ENCODE measurements around the gene CYSRT1.

CYSRT1 gene

GRCh38 chr9:137273611-137274320 is 48.8 kb downstream of the CYSRT1 start:
- DNase-seq (ENCODE audit: extremely low read depth, low read depth), result no peak
- no peak for TF ChIP-seq CTCF (IDR thresholded peaks at IDR 0.05; ENCODE audit: low read depth, low read length, missing control alignments)
- H3K4me3 ChIP-seq (replicated peaks; ENCODE audit: low read depth, low read length), result no peak overlapping the region

- no peak for TF ChIP-seq CTCF (IDR thresholded peaks at IDR 0.05; ENCODE audit: low read depth, low read length, missing control alignments)
- DNase-seq (ENCODE audit: extremely low read depth, low read depth), result no peak
Observed at GRCh38 chr9:137275203-137275587, 50.2 kb downstream of the CYSRT1 start.

More at GRCh38 chr9:137275203-137275587, 50.2 kb downstream of the CYSRT1 start:
- H3K4me3 ChIP-seq (replicated peaks; ENCODE audit: low read depth, low read length), result no peak overlapping the region

Measured in HFF-Myc (cell line).